Stimulated activated CD4-positive, alpha-beta T cell treated with anti-CD3 and anti-CD28 coated beads, Interleukin-12 subunit alpha, Interleukin-12 subunit beta, amount 100 ng/mL, for 48 hours (primary cell): Measurements from ENCODE around the gene LRRC8D.

ENCODE experiments used
- DNase-seq, 3 donors: peaks; one replicate each; pipeline ENCODE4 v3.0.0-alpha.2; 2020; ENCODE audit warnings: low read depth in 2 of 3, low spot score in 1 of 3

The LRRC8D gene

GRCh38 chr1:89892816-89893215, 72.0 kb downstream of the LRRC8D start:
- DNase-seq: no peak

DNA sequence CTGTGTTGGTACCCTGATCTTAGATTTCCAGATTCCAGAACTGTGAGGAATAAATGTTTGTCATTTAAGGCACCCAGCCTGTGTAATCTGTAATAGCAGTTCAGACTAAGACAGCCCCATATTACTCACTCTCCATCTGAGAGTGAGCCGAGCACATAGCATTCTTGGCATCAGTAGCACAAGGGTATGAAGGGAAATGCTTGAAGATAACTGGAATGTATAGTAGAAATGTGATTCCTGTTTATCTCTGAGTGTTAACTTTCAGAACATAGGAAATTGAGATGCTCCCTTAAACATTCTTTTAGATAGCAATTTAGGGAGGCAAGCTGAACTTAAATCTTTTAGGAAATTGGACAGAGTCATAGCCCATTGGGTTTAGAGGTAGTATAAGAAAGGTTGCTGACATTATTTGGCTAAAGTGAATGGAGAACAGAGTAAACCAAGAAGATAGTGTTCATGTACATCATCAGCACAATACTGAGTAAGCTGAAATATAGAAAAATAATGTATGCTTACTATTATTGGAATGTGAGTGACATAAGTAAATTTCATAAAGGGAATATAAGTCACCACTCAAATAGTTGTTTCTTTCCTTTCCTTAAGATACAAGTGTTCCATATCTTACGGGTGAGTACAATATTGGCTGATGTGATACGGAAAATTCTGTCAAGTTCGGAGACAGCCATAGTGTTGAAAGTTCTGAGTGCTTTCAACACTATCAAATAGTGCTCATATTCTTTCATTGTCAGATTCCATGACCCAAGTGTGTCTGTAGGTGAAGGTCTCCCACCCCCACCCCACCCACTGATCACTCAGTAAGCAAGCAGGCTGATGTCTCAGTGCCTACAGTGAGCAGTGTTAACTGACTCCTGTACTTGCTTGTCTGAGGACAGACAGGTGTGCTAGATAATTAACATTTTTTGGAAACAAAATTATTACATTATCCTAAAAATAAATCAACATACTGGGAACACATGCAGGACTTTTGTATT, 73.7 kb downstream of the LRRC8D start:
- DNase-seq: no peak

DNA sequence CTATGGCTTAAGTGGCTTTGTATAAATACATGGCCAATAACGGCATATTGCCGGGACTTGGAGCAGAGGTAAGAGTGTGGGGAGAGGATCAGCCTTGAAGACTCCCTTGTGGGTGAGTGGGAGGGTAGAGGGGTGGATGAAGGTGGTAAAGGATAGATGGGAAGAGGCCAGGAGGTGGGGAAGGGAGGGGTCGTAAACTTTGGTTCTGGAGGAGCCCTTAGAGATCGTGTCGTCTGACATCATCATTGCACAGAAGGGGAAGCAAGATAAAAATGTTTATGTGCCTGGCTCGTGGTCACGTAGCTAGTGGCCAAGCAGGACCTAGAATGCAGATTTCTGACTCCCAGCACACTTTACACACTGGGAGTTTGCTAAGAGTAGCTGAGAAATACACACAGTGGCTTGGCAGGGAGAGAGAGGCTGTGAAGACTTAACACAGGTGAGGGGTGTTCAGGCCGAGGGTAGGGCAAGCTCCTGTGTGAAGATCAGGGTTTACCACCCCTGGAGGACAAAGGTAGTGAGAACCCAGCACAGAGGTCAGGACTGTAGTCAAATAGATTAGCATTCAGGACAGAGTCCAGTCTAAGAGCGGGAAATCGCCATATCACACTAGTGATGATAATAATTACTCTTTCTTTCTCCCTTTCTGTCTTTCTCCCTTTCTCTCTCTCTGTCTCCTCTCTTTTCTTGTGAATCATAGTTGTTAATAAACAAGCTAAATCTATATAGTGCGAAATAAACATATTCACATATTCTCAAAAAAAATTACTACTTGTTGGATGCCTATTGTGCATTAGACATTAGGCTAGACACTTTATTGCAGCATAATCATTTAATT, 75.5 kb downstream of the LRRC8D start:
- DNase-seq: no peak

DNA sequence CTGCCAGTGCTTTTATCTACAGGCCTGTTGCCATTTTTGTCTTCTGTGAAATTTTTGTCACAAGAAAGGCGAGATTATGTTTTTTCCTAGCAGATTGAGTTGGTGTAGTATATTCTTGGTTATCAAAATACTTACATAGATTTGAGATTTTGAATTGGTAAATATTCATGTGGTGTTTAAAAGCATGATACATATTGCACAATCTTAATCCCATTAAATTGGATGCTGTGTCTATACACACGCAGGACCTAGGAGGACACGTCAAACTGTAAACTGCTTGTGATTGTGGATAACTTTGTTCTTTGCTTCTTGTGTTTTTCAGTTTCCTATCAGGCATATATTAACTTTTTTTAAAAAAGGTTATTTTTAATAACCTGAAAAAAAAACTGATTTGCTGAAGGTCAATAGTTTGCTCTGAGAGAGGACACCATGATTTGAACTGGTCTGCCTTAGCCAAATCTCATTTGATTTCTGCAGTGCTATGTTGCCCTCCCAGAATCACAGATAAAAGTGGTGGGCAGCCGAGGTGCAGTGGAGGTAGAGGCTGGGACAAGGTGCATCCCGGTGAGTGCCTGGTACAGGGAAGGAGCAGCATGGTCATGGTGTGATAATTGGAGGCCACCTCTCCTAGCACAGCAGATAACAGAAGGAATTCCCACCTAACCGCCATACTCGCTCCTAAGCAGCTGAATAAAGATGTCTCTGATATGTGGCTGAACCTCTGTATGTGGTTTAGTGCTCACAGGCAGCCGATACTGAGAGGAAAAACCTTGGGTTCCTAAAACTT, 76.7 kb downstream of the LRRC8D start:
- DNase-seq: no peak

DNA sequence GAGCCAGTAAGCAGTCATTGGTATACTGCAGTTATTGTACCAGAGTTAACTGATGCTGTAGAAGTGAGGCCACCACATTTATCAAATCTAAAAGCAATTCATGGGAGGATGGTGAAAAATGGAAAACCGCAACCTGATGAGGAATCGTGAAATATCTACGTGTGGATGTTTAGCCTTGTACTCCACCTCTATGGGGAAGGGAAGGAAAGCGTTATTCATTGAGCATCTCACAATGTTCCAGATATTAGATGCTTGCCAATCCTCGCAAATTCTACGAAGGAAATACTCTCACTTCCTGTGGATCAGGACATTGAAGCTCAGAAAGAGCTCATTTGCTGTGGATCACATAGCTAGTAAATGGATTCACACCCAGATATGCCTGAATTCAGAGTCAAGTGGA, 77.3 kb downstream of the LRRC8D start:
- DNase-seq: no peak

DNA sequence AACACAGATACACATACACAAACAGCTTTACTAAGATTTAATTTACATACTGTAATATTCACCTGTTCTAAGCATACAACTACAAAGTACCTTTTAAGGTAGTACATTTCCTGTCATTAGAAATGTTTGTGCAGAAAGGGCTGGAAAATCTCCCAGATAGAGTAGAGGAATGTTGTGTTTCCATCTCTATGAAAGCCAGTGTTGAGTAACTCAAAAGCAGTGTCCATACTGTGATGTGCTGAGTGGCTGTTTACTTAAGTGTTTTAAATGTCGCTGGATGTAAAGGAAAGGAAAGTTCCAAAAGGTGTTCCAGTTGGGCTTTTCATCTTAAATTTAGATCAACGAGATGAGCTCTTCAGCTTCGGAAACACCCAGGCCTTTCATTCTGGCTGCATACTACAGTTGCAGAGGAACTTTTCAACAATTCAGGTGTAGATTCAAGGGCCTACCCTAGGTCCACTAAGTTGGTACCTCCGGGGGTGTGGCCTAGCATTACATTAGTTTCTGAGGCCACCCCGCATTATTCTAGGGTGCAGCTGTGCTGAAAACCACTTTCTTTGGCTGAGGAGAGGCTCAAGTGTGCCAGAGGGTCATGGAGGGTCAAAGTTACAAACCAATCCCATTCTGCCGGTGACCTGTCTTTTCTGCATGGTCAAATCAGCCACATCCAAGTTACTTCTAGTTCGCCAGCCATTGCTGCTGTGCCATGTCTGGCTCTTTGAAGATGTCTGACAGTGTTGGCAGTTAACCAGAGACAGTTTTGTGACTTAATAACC, 78.1 kb downstream of the LRRC8D start:
- no peak for DNase-seq

DNA sequence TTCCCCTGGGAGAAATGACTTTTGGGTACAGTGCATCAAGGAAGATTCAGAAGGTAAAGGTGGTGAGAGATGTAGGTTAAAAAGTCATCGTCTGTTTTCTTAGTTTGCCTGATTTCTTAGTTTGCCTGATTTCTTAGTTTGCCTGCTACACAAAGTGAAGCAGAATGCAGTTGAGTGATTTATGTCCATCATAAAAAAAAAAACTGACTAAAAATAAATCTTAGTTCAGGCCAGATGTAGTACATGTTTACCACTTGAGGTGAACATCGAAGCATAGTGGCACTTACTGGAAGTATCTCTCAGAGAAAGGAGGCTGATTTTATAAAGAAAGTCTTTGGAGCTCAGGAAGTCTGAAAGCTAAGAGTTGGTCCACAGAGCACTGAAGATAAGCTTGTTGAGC, 79.5 kb downstream of the LRRC8D start:
- DNase-seq: no peak

- DNase-seq: no peak
These were observed 80.2 kb downstream of the LRRC8D start for GRCh38 chr1:89900791-89901708.

DNA sequence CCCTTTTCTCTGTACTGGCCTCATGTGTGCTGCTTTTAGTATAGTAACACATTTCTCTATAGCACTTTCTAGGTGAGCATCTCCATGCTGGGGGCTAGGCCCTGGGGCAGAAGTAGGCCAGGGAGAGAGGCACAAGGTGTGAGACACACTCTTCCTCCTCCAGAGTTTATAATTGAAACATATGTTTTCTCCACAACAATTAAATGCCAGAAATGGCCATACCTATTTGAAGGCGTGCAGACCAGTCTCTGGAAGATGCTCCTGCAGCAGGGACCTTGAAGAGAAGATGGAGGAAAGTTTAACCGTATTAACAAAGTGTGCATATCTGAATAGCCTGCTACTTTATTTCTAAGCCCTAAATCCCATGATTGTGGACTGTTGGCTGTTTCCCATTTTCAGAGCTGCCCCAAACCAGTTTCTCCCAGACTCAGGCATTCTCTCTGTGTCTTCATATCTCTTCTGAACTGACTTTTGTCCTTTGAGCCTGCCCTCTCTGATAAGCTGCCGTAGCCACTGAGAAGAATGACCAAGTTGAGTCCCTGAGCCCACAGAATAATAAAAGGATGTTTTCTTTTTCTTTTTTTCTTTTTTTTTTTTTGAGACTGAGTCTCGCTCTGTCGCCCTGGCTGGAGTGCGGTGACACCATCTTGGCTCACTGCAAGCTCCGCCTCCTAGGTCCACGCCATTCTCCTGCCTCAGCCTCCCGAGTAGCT, 81.3 kb downstream of the LRRC8D start:
- no peak for DNase-seq

DNA sequence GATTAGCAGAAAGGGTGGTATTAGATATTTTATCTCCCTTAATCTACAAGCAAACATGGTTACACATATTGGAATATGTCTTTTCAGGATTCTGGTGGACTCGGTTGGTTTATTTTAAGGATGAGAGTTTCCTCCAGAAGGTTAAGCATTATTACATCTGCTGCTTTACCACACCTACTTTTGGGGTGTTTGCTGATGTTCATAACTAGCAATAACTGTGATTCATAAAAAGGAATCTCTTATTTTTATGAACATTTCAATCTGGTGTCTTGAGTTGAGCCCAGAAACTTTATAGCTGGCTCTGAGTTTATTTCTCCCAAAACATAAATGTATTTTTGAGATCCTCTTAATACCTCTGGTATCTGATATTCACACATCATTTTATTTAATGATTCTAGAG, 82.7 kb downstream of the LRRC8D start:
- no peak for DNase-seq

DNA sequence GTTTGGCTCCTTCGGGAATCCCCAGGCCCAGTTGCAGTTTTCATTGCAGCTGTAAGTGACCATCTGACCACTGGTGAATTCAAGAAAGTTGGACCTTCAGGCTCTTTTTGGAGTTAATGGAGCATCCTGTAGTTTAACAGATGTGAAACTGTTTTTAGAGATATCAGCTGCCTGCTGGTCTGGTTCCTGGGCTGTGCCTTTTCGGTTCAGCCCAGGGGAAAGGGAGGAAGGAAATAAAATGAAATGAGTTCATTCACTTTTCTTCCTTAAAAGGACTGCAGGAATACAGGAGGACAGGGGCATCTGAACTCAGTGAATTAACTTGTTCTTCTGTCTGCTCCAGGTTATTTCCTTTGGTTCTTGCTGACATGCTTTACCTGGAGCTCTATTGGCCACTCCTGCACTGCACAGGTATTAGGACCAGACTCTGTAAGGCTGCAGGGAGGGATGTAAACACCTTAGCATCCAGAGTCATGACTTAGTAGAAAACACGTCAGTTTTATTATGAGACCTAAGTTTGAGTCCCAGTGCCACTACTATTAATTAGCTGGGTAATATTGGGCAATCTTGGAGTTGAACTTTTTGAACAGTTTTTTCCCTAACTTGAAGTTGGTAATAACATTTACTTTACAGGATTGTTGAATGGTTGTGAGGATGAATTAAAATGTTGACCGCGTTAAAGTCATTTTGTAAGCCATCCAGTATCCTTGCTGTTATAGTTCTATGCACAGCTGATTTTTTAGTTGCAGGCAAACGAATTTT, 83.6 kb downstream of the LRRC8D start:
- DNase-seq: no peak

DNA sequence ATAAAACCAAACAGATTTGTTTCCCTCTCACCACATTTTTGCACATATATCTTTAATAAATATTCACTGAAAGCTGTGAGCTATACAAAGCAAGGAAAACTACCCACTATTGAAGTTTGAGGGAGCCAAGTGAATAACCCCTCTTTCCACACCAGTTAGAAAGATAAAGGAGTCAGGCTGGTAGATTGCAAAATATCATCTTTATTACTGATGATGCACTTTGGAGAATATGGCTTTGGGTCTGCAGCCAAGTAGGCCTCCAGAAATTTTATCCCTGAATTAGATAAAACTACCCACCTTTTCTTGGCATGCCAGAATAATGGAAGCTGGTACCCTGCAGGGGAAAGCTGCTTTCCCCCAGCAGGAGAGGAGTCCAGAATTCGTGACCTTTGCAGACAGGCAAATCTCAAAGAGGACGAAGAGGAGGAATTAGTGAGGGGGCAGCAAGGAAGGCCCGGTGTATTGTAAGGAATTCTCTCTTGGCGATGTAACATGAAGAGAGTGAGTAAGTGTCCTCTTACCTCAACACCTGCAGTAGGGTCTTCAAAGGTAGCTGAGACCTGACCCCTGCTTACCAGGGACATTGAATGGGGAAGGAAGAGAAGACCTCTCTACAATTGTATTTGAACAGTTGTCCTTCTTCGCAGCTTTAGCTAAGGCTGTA, 84.7 kb downstream of the LRRC8D start:
- DNase-seq: no peak

DNA sequence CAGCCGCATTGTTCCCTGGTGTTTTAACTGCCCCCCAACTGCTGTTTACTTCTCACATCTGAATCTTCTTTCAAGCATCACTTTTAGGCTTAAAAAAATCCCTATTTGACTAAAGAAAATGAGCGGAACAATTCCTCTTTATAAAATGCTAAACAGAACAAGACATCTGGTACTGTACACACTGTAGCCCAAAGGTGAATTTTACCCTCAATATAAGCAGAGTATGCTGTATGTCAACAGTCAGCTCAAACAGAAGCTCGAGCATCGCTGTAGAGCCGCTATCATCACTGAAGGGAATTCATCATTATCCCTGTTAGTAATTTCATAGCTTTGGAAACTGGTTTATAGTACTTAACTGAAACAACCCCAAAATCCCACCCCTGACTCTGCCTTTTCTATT, 85.3 kb downstream of the LRRC8D start:
- DNase-seq: no peak

- no peak for DNase-seq
These were observed 86.9 kb downstream of the LRRC8D start for GRCh38 chr1:89907727-89908212.

DNA sequence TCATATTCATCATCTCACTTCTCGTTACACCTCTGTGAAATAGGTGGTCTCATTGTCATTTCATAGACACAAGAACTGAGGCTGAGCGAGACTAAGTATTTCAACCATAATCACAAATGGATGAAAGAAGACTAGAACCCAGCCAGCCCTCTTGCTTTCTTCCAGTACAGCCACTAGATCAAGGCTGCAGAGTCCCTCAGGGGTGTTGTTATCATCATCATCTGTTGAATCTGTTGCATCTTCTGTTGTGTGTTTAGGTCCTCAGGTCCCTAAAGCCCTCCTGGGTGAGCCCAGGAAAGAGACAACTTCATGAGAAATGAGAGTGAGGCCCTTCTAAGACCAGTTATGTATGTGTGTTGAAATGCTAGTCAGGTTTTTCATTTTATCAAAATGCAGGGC, 87.4 kb downstream of the LRRC8D start:
- DNase-seq: no peak

GRCh38 chr1:89908672-89909436, 88.0 kb downstream of the LRRC8D start:
- DNase-seq: no peak

GRCh38 chr1:89910268-89910667, 89.4 kb downstream of the LRRC8D start:
- DNase-seq: no peak
